Measurements from ENCODE around the gene PLA2G3.

DNA sequence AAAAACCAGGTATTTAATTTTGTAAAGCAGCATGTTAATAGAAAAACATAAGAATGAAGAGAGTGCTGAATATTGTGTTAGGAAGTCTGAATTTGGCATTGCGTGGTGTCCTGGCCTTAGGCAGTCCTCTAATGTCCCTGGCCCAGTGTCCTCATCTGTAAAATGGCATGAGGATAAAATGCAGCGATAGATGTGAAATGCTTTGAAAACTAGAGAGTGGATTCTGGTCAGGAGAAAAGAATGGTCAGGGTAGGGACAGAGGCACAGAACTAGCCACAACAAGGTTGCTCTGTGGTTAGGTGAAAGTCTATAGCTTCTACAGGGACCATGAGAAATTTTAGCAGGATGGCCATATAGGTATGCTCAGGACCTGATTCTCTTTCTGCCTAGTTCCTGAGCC lies 38.6 kb upstream of the PLA2G3 start:
- TF ChIP-seq, protein P1, sequence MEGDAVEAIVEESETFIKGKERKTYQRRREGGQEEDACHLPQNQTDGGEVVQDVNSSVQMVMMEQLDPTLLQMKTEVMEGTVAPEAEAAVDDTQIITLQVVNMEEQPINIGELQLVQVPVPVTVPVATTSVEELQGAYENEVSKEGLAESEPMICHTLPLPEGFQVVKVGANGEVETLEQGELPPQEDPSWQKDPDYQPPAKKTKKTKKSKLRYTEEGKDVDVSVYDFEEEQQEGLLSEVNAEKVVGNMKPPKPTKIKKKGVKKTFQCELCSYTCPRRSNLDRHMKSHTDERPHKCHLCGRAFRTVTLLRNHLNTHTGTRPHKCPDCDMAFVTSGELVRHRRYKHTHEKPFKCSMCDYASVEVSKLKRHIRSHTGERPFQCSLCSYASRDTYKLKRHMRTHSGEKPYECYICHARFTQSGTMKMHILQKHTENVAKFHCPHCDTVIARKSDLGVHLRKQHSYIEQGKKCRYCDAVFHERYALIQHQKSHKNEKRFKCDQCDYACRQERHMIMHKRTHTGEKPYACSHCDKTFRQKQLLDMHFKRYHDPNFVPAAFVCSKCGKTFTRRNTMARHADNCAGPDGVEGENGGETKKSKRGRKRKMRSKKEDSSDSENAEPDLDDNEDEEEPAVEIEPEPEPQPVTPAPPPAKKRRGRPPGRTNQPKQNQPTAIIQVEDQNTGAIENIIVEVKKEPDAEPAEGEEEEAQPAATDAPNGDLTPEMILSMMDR (conservative IDR thresholded peaks at IDR 0.05; ENCODE audit: low read depth, low read length) = no peak
- no peak for TF ChIP-seq EZH2 (IDR thresholded peaks at IDR 0.05; ENCODE audit: borderline replicate concordance, low read depth, low read length, poor library complexity, severe bottlenecking)
